Activated CD4-positive, alpha-beta memory T cell treated with anti-CD3 and anti-CD28 coated beads for 36 hours (primary cell): ENCODE data around the gene BCL11A. TPM values are rescaled to one million over a fixed set of nuclear protein-coding genes. Genes with fewer than 3 reads are reported as not detected.

Experiments
- CTCF ChIA-PET: fragments of 350-600 bp; sonication (Branson Sonifier 250); formaldehyde crosslinking; loops from one replicate; lab custom pipeline; 2021; ENCODE audit warnings: antibody characterized with exemption, inconsistent platforms; lab: Charles Lee
- POLR2A ChIA-PET: fragments of 350-600 bp; sonication (Branson Sonifier 250); formaldehyde crosslinking; loops from one replicate; lab custom pipeline; 2021; ENCODE audit warnings: antibody characterized with exemption; lab: Charles Lee
- DNase-seq: peaks from one replicate; pipeline ENCODE4 v3.0.0-alpha.2; 2020
- H3K27ac Mint-ChIP-seq: one replicate; pipeline ENCODE4 v1.8.0; 2021; ENCODE audit warnings: mixed read lengths
- H3K27me3 Mint-ChIP-seq: one replicate; pipeline ENCODE4 v1.8.0; 2021; ENCODE audit warnings: mixed read lengths
- H3K36me3 Mint-ChIP-seq: one replicate; pipeline ENCODE4 v1.8.0; 2021; ENCODE audit warnings: mixed read lengths
- H3K4me1 Mint-ChIP-seq: one replicate; pipeline ENCODE4 v1.8.0; 2021; ENCODE audit warnings: low read depth, mixed read lengths
- H3K4me3 Mint-ChIP-seq: one replicate; pipeline ENCODE4 v1.8.0; 2021; ENCODE audit warnings: mild to moderate bottlenecking, mixed read lengths
- H3K9me3 Mint-ChIP-seq: one replicate; pipeline ENCODE4 v1.8.0; 2021; ENCODE audit warnings: mixed read lengths
- intact Hi-C: fragments of 100-400 bp; cut with micrococcal nuclease; formaldehyde crosslinking; loops from one replicate; pipeline ENCODE4 v1.15.1; 2023
- total RNA-seq, 2 experiments: library from RNA; stranded (reverse); gene quantifications; one replicate each; pipeline ENCODE4 v1.2.3, GENCODE V29; 2021

Gene BCL11A
- total RNA-seq, 2 experiments from 2014 or later: not detected

- ChIA-PET POLR2A (no interaction called here), CTCF (interaction anchor here (0.6 to 3.1 kb wide), 12 partner anchors 8 to 1525 kb away, joined by 3 to 22 read pairs (median 4); no protein-coding TSS in a partner anchor)
- Mint-ChIP-seq H3K4me3 (peak overlapping the region; percentile 79), H3K4me1 (peaks cover 34% of the 10 kb centered on the region), H3K36me3 (no peaks in the 10 kb centered on the region), H3K9me3 (no peaks in the 10 kb centered on the region), H3K27ac (no peak overlapping the region), H3K27me3 (peaks cover 64% of the 10 kb centered on the region)
- peak; percentile 64 for DNase-seq
- intact Hi-C loops: loop anchor here (2.0 to 10.0 kb wide), 3 partner anchors 1250 to 1978 kb away; no protein-coding TSS in a partner anchor
Observed at GRCh38 chr2:60550178-60550983, 3.1 kb downstream of the BCL11A start.

- no peak overlapping the region for H3K27ac Mint-ChIP-seq
Observed at GRCh38 chr2:60549928-60550177, 3.6 kb downstream of the BCL11A start.

GRCh38 chr2:60549238-60549927 lies 4.1 kb downstream of the BCL11A start:
- CTCF ChIA-PET: interaction anchor here (0.7 to 3.1 kb wide), 7 partner anchors 9 to 1524 kb away, joined by 3 to 22 read pairs (median 5); no protein-coding TSS in a partner anchor
- Mint-ChIP-seq H3K4me3 (peak overlapping the region; percentile 79), H3K36me3 (no peaks in the 10 kb centered on the region), H3K9me3 (no peaks in the 10 kb centered on the region), H3K27ac (no peak overlapping the region), H3K27me3 (peaks cover 67% of the 10 kb centered on the region), H3K4me1 (peaks cover 30% of the 10 kb centered on the region)
- intact Hi-C loops: no loop called here
- no peak for DNase-seq
- POLR2A ChIA-PET: no interaction called here

More at GRCh38 chr2:60549928-60550177, 3.6 kb downstream of the BCL11A start:
- CTCF ChIA-PET: interaction anchor here (0.6 to 3.1 kb wide), 11 partner anchors 8 to 1525 kb away, joined by 3 to 22 read pairs (median 4); no protein-coding TSS in a partner anchor
- Mint-ChIP-seq H3K27me3 (peaks cover 63% of the 10 kb centered on the region), H3K36me3 (no peaks in the 10 kb centered on the region), H3K4me3 (peak overlapping the region; percentile 79), H3K4me1 (peaks cover 30% of the 10 kb centered on the region), H3K9me3 (no peaks in the 10 kb centered on the region)
- POLR2A ChIA-PET: no interaction called here
- no peak for DNase-seq
- intact Hi-C loops: loop anchor here (2.0 to 10.0 kb wide), 3 partner anchors 1249 to 1978 kb away; no protein-coding TSS in a partner anchor

GRCh38 chr2:60548845-60549237 lies 4.6 kb downstream of the BCL11A start:
- Mint-ChIP-seq H3K4me3 (peak overlapping the region; percentile 52), H3K27ac (no peak overlapping the region), H3K9me3 (no peaks in the 10 kb centered on the region), H3K36me3 (no peaks in the 10 kb centered on the region), H3K27me3 (peaks cover 68% of the 10 kb centered on the region), H3K4me1 (peaks cover 30% of the 10 kb centered on the region)
- ChIA-PET POLR2A (no interaction called here), CTCF (interaction anchor here (3.1 kb wide), 1 partner anchor 12 kb away, joined by 22 read pairs; no protein-coding TSS in a partner anchor)
- no peak for DNase-seq
- intact Hi-C loops: no loop called here

- H3K27me3 Mint-ChIP-seq: peaks cover 67% of the 10 kb centered on the region
- no peak for DNase-seq
- no peaks in the 10 kb centered on the region for H3K36me3 Mint-ChIP-seq
- no peak overlapping the region for H3K4me3 Mint-ChIP-seq
- POLR2A ChIA-PET: no interaction called here
- H3K4me1 Mint-ChIP-seq: peaks cover 27% of the 10 kb centered on the region
- intact Hi-C loops: no loop called here
- no peaks in the 10 kb centered on the region for H3K9me3 Mint-ChIP-seq
- CTCF ChIA-PET: no interaction called here
- H3K27ac Mint-ChIP-seq: no peak overlapping the region
Observed at GRCh38 chr2:60548311-60548710, 5.1 kb downstream of the BCL11A start.

GRCh38 chr2:60547841-60548240 lies 5.6 kb downstream of the BCL11A start:
- Mint-ChIP-seq H3K27me3 (peaks cover 71% of the 10 kb centered on the region), H3K36me3 (no peaks in the 10 kb centered on the region), H3K27ac (no peak overlapping the region), H3K9me3 (no peaks in the 10 kb centered on the region), H3K4me3 (no peak overlapping the region), H3K4me1 (peaks cover 25% of the 10 kb centered on the region)
- POLR2A ChIA-PET: no interaction called here
- intact Hi-C loops: no loop called here
- no peak for DNase-seq
- CTCF ChIA-PET: no interaction called here

GRCh38 chr2:60546756-60547420 lies 6.6 kb downstream of the BCL11A start:
- Mint-ChIP-seq H3K4me3 (no peak overlapping the region), H3K27ac (no peak overlapping the region), H3K4me1 (peaks cover 19% of the 10 kb centered on the region), H3K36me3 (no peaks in the 10 kb centered on the region), H3K27me3 (peaks cover 66% of the 10 kb centered on the region), H3K9me3 (no peaks in the 10 kb centered on the region)
- intact Hi-C loops: no loop called here
- POLR2A ChIA-PET: no interaction called here
- DNase-seq: no peak
- CTCF ChIA-PET: interaction anchor here (0.6 to 1.0 kb wide), 3 partner anchors 9 to 103 kb away, joined by 3 to 5 read pairs (median 3); no protein-coding TSS in a partner anchor

- no peaks in the 10 kb centered on the region for H3K9me3 Mint-ChIP-seq
- peaks cover 61% of the 10 kb centered on the region for H3K27me3 Mint-ChIP-seq
- intact Hi-C loops: no loop called here
- H3K27ac Mint-ChIP-seq: no peak overlapping the region
- peaks cover 10% of the 10 kb centered on the region for H3K4me1 Mint-ChIP-seq
- ChIA-PET POLR2A (no interaction called here), CTCF (no interaction called here)
- no peak for DNase-seq
- no peaks in the 10 kb centered on the region for H3K36me3 Mint-ChIP-seq
- H3K4me3 Mint-ChIP-seq: no peak overlapping the region
Observed at GRCh38 chr2:60544954-60545560, 8.4 kb downstream of the BCL11A start.

- CTCF ChIA-PET: no interaction called here
- POLR2A ChIA-PET: no interaction called here
- H3K36me3 Mint-ChIP-seq: no peaks in the 10 kb centered on the region
- no peaks in the 10 kb centered on the region for H3K9me3 Mint-ChIP-seq
- no peak for DNase-seq
- no peak overlapping the region for H3K4me3 Mint-ChIP-seq
- peaks cover 57% of the 10 kb centered on the region for H3K27me3 Mint-ChIP-seq
- H3K4me1 Mint-ChIP-seq: peaks cover 4% of the 10 kb centered on the region
- H3K27ac Mint-ChIP-seq: no peak overlapping the region
- intact Hi-C loops: no loop called here
Observed at GRCh38 chr2:60544062-60544461, 9.4 kb downstream of the BCL11A start.

- Mint-ChIP-seq H3K4me1 (no peaks in the 10 kb centered on the region), H3K27me3 (peaks cover 42% of the 10 kb centered on the region), H3K36me3 (no peaks in the 10 kb centered on the region), H3K4me3 (no peak overlapping the region), H3K9me3 (no peaks in the 10 kb centered on the region), H3K27ac (no peak overlapping the region)
- DNase-seq: no peak
- CTCF ChIA-PET: interaction anchor here (1.1 kb wide), 1 partner anchor 101 kb away, joined by 3 read pairs; no protein-coding TSS in a partner anchor
- intact Hi-C loops: no loop called here
- POLR2A ChIA-PET: no interaction called here
Observed at GRCh38 chr2:60541056-60541651, 12.3 kb downstream of the BCL11A start.

- no peaks in the 10 kb centered on the region for H3K36me3 Mint-ChIP-seq
- CTCF ChIA-PET: interaction anchor here (0.6 to 1.1 kb wide), 2 partner anchors 102 to 265 kb away, joined by 3 read pairs; no protein-coding TSS in a partner anchor
Observed at GRCh38 chr2:60540074-60540473, 13.4 kb downstream of the BCL11A start.

More at GRCh38 chr2:60540074-60540473, 13.4 kb downstream of the BCL11A start:
- no peak overlapping the region for H3K27ac Mint-ChIP-seq
- intact Hi-C loops: no loop called here
- H3K9me3 Mint-ChIP-seq: no peaks in the 10 kb centered on the region
- H3K27me3 Mint-ChIP-seq: peaks cover 38% of the 10 kb centered on the region
- POLR2A ChIA-PET: no interaction called here
- H3K4me3 Mint-ChIP-seq: no peak overlapping the region
- no peaks in the 10 kb centered on the region for H3K4me1 Mint-ChIP-seq
- DNase-seq: no peak
